Body of pancreas (tissue), 4 donors: ENCODE data around the gene FGF21.

Experiments
- POLR2A ChIP-seq, 3 donors: fragments of 450-650 bp; IDR thresholded peaks; one replicate each; pipeline ENCODE4 v1.6.1; 2016; ENCODE audit warnings: antibody characterized with exemption in 3 of 3, mild to moderate bottlenecking in 2 of 3
- TF ChIP-seq, protein P1 (sequence below), 7 experiments: fragments of 450-650 bp in 4 of 7; fragments of 200-600 bp in 3 of 7; sonication (generic) in 3 of 7; IDR thresholded peaks; one replicate each; pipeline ENCODE4 v1.5.1; 2016 to 2019; ENCODE audit warnings: antibody characterized with exemption in 7 of 7

DNA sequence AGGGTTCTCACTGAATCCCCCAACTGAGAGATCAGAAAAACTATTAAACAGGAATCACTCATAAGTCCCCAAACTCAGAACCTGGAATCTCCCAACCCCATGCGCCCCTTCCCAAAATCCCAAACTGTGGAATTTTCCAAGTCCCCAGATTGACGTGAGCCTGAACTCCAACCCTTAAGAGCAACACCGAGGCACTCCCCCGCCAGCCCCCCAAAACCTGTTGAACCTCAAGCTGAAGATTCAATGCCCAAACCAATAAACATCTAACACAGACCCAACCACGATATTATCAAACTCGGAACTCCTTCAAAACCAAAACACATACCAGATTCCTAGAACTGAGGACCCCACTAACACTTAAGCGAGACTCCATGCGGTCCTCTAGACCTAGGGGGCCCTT is 9.2 kb upstream of the FGF21 start:
- TF ChIP-seq, protein P1, sequence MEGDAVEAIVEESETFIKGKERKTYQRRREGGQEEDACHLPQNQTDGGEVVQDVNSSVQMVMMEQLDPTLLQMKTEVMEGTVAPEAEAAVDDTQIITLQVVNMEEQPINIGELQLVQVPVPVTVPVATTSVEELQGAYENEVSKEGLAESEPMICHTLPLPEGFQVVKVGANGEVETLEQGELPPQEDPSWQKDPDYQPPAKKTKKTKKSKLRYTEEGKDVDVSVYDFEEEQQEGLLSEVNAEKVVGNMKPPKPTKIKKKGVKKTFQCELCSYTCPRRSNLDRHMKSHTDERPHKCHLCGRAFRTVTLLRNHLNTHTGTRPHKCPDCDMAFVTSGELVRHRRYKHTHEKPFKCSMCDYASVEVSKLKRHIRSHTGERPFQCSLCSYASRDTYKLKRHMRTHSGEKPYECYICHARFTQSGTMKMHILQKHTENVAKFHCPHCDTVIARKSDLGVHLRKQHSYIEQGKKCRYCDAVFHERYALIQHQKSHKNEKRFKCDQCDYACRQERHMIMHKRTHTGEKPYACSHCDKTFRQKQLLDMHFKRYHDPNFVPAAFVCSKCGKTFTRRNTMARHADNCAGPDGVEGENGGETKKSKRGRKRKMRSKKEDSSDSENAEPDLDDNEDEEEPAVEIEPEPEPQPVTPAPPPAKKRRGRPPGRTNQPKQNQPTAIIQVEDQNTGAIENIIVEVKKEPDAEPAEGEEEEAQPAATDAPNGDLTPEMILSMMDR (IDR thresholded peaks at IDR 0.05) = no peak
- no peak for TF ChIP-seq POLR2A (IDR thresholded peaks at IDR 0.05)
